CD14-positive monocyte (primary cell): ENCODE results near the gene WDR19. TPM values are rescaled to one million over a fixed set of nuclear protein-coding genes. Genes with fewer than 3 reads are reported as not detected.

Experiments used
- DNase-seq, 3 donors: peaks; one replicate each; pipeline ENCODE4 v3.0.0-alpha.2; 2011 to 2022
- H2AFZ ChIP-seq: 2 replicates; pipeline ENCODE4 v1.6.0; 2012; ENCODE audit warnings: mild to moderate bottlenecking, low read depth, low read length, inconsistent platforms; ENCODE audit not compliant: insufficient read depth, poor library complexity, severe bottlenecking
- H3K27ac ChIP-seq, 2 donors: 1 replicate in 1 of 2; 2 replicates in 1 of 2; pipeline ENCODE4 v1.5.1; 2012 to 2013; ENCODE audit warnings: low read length in 2 of 2, control low read depth in 1 of 2, inconsistent platforms in 1 of 2, low read depth in 1 of 2, mild to moderate bottlenecking in 1 of 2
- H3K27me3 ChIP-seq, 2 donors: one replicate each; pipeline versions ENCODE4 v1.6.0 to v1.6.1; 2011 to 2013; ENCODE audit warnings: low read length in 2 of 2; ENCODE audit not compliant: control insufficient read depth in 2 of 2, insufficient read depth in 2 of 2
- H3K36me3 ChIP-seq, 2 donors: replicated peaks in 1 of 2; 1 replicate in 1 of 2; 2 replicates in 1 of 2; pipeline versions ENCODE4 v1.5.1 to v1.6.1; 2012 to 2013; ENCODE audit warnings: low read length in 2 of 2, control low read depth in 1 of 2, inconsistent platforms in 1 of 2, mild to moderate bottlenecking in 1 of 2; ENCODE audit not compliant: insufficient read depth in 2 of 2, control insufficient read depth in 1 of 2
- H3K4me1 ChIP-seq, 2 donors: 1 replicate in 1 of 2; 2 replicates in 1 of 2; pipeline versions ENCODE4 v1.5.1 to v1.6.1; 2012 to 2013; ENCODE audit warnings: low read length in 2 of 2, control low read depth in 1 of 2, inconsistent platforms in 1 of 2, mild to moderate bottlenecking in 1 of 2, moderate library complexity in 1 of 2; ENCODE audit not compliant: insufficient read depth in 2 of 2, control insufficient read depth in 1 of 2
- H3K4me2 ChIP-seq: replicated peaks from 2 replicates; pipeline ENCODE3; 2012; ENCODE audit warnings: low read length, moderate library complexity, mild to moderate bottlenecking; ENCODE audit not compliant: poor library complexity, severe bottlenecking; ENCODE audit errors: extremely low read depth
- H3K4me3 ChIP-seq, 3 experiments: fragments of 200-600 bp in 1 of 3; sonication (generic) in 1 of 3; replicated peaks in 1 of 3; 1 replicate in 2 of 3; 2 replicates in 1 of 3; pipeline ENCODE4 v1.5.1; 2011 to 2013; ENCODE audit warnings: low read length in 3 of 3, mild to moderate bottlenecking in 3 of 3, control low read depth in 2 of 3, low read depth in 2 of 3, inconsistent platforms in 1 of 3, moderate library complexity in 1 of 3
- H3K79me2 ChIP-seq: 2 replicates; pipeline ENCODE4 v1.6.0; 2012; ENCODE audit warnings: mild to moderate bottlenecking, control low read depth, inconsistent platforms, low read length, moderate library complexity; ENCODE audit not compliant: insufficient read depth
- H3K9ac ChIP-seq: 2 replicates; pipeline ENCODE4 v1.6.0; 2017; ENCODE audit warnings: low read length, mild to moderate bottlenecking; ENCODE audit not compliant: insufficient read depth, poor library complexity, severe bottlenecking
- H3K9me3 ChIP-seq, 2 donors: replicated peaks in 1 of 2; 1 replicate in 1 of 2; 2 replicates in 1 of 2; pipeline versions ENCODE4 v1.5.1 to v1.6.1; 2012 to 2013; ENCODE audit warnings: low read length in 2 of 2, control low read depth in 1 of 2; ENCODE audit not compliant: control insufficient read depth in 1 of 2, insufficient read depth in 1 of 2
- H4K20me1 ChIP-seq: 2 replicates; pipeline ENCODE4 v1.6.0; 2012; ENCODE audit warnings: mild to moderate bottlenecking, low read length, control low read depth, moderate library complexity; ENCODE audit not compliant: insufficient read depth
- H3K27ac Mint-ChIP-seq, 7 donors: one replicate each; pipeline ENCODE4 v1.8.0; 2020; ENCODE audit warnings: mild to moderate bottlenecking in 7 of 7, mixed read lengths in 7 of 7, moderate library complexity in 6 of 7, inconsistent platforms in 2 of 7
- H3K27me3 Mint-ChIP-seq, 3 donors: one replicate each; pipeline ENCODE4 v1.8.0; 2021 to 2022; ENCODE audit warnings: low read depth in 3 of 3, mild to moderate bottlenecking in 3 of 3, mixed read lengths in 3 of 3, moderate library complexity in 3 of 3, inconsistent platforms in 1 of 3
- H3K36me3 Mint-ChIP-seq, 2 donors: one replicate each; pipeline ENCODE4 v1.8.0; 2020; ENCODE audit warnings: mixed read lengths in 2 of 2, inconsistent platforms in 1 of 2, mild to moderate bottlenecking in 1 of 2
- H3K4me1 Mint-ChIP-seq: one replicate; pipeline ENCODE4 v1.8.0; 2020; ENCODE audit warnings: mild to moderate bottlenecking, mixed read lengths
- H3K4me3 Mint-ChIP-seq, 2 donors: one replicate each; pipeline ENCODE4 v1.8.0; 2020; ENCODE audit warnings: mild to moderate bottlenecking in 2 of 2, mixed read lengths in 2 of 2, moderate library complexity in 1 of 2
- H3K9me3 Mint-ChIP-seq, 7 donors: one replicate each; pipeline ENCODE4 v1.8.0; 2020 to 2022; ENCODE audit warnings: mixed read lengths in 7 of 7, mild to moderate bottlenecking in 6 of 7, moderate library complexity in 6 of 7, inconsistent platforms in 2 of 7
- WGBS: methylation state at CpG from one replicate; pipeline ENCODE4 v1.1.5; 2013; ENCODE audit warnings: missing lambda C conversion rate; ENCODE audit not compliant: insufficient coverage; 5-methylcytosine and 5-hydroxymethylcytosine counted together
- intact Hi-C, 2 donors: fragments of 100-400 bp; cut with micrococcal nuclease; formaldehyde crosslinking; loops; one replicate each; pipeline versions ENCODE4 v1.15.0 to v1.15.1; 2023
- polyA plus RNA-seq, 3 donors: library from polyadenylated mRNA; depleted of rRNA in 1 of 3; unstranded in 2 of 3; stranded (reverse) in 1 of 3; fragments of 300-500 nt in 2 of 3; fragments of >200 nt in 1 of 3; fragmentation: Illumina TruSeq in 2 of 3; gene quantifications; 1 replicate in 2 of 3; 2 replicates in 1 of 3; pipeline ENCODE4 v1.2.3, GENCODE V29; 2012 to 2021
- TF ChIP-seq, protein P1 (sequence below): fragments of 200-600 bp; IDR thresholded peaks from one replicate; pipeline ENCODE4 v1.8.0; 2022; ENCODE audit warnings: antibody characterized with exemption, mild to moderate bottlenecking

WDR19 gene
- polyA plus RNA-seq, 3 donors = 1.7 to 11.4 (median 2.0) TPM

DNA sequence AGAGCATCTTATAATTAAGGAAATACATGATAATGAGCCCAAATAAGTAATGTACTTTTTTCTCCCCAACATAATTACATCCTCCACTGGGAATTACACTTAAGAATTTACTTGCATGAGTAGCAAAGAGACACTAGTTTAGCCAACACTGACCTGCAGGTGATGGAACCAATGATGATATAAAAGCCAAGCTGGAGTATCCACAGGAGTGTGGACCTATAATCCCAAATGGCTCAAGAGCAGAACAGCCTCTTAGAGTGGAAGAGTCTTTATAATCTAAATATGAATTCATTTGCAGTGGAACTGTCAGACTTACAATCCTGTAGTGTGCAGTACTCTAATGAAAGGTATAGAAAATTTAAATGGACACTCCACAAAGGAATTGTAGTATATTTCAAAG is 22.2 kb downstream of the WDR19 start:
- intact Hi-C loops = no loop called here
- no peak for DNase-seq

DNA sequence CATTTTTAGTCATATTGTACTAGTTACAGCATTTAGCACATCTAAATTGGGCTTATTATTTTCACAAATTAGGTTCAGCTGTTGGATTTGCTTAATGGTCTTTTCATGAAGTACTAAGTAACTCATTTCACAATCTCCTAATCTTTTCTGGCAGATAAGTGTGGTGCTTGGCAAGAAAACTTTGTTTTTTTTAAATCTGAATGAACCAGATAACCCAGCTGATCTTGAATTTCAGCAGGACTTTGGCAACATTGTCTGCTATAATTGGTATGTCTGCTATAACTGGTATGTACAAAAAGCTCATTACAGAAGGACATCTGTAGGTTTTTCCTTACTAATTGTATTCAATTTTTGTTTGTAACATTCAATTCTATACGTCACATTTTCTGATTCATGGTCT is 22.7 kb downstream of the WDR19 start:
- H3K9me3 Mint-ChIP-seq = peaks cover 0 to 7% (median 5%) of the 10 kb centered on the region in 7 donors
- Histone ChIP-seq H3K4me1 (no peaks in the 10 kb centered on the region), H3K27ac (no peak overlapping the region), H3K79me2 (no peaks in the 10 kb centered on the region), H2AFZ (no peak overlapping the region), H3K27me3 (no peaks in the 10 kb centered on the region), H3K9ac (no peak overlapping the region), H3K36me3 (no peaks in the 10 kb centered on the region), H3K4me3 (no peak overlapping the region), H3K9me3 (no peaks in the 10 kb centered on the region), H3K4me2 (no peak overlapping the region), H4K20me1 (no peaks in the 10 kb centered on the region)
- WGBS = no CpG with 5 or more reads among the region's 1 CpG
- no peak for DNase-seq
- H3K27ac Mint-ChIP-seq = no peak overlapping the region
- TF ChIP-seq, protein P1, sequence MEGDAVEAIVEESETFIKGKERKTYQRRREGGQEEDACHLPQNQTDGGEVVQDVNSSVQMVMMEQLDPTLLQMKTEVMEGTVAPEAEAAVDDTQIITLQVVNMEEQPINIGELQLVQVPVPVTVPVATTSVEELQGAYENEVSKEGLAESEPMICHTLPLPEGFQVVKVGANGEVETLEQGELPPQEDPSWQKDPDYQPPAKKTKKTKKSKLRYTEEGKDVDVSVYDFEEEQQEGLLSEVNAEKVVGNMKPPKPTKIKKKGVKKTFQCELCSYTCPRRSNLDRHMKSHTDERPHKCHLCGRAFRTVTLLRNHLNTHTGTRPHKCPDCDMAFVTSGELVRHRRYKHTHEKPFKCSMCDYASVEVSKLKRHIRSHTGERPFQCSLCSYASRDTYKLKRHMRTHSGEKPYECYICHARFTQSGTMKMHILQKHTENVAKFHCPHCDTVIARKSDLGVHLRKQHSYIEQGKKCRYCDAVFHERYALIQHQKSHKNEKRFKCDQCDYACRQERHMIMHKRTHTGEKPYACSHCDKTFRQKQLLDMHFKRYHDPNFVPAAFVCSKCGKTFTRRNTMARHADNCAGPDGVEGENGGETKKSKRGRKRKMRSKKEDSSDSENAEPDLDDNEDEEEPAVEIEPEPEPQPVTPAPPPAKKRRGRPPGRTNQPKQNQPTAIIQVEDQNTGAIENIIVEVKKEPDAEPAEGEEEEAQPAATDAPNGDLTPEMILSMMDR = no peak
- no peak overlapping the region for H3K4me3 Mint-ChIP-seq
- H3K27me3 Mint-ChIP-seq = no peaks in the 10 kb centered on the region
- peaks cover 0 to 5% of the 10 kb centered on the region in 2 donors for H3K36me3 Mint-ChIP-seq
- intact Hi-C loops = no loop called here
- H3K4me1 Mint-ChIP-seq = no peaks in the 10 kb centered on the region

More for the DNA sequence above, 22.2 kb downstream of the WDR19 start:
- Histone ChIP-seq H3K79me2 (no peaks in the 10 kb centered on the region), H3K4me3 (no peak overlapping the region), H3K36me3 (no peaks in the 10 kb centered on the region), H3K4me1 (no peaks in the 10 kb centered on the region), H2AFZ (no peak overlapping the region), H3K27ac (no peak overlapping the region), H4K20me1 (no peaks in the 10 kb centered on the region), H3K9ac (no peak overlapping the region), H3K9me3 (no peaks in the 10 kb centered on the region), H3K27me3 (no peaks in the 10 kb centered on the region), H3K4me2 (no peak overlapping the region)
- H3K27me3 Mint-ChIP-seq = no peaks in the 10 kb centered on the region
- peaks cover 0 to 7% (median 5%) of the 10 kb centered on the region in 7 donors for H3K9me3 Mint-ChIP-seq
- no peaks in the 10 kb centered on the region for H3K4me1 Mint-ChIP-seq
- H3K36me3 Mint-ChIP-seq = peaks cover 0 to 5% of the 10 kb centered on the region in 2 donors
- TF ChIP-seq, protein P1 = no peak
- H3K4me3 Mint-ChIP-seq = no peak overlapping the region
- H3K27ac Mint-ChIP-seq = no peak overlapping the region
